BJ (cell line): Measurements from ENCODE around the gene RGS3. TPM values are rescaled to one million over a fixed set of nuclear protein-coding genes. Genes with fewer than 3 reads are reported as not detected.

Source experiments
- CTCF ChIA-PET: fragments of 350-600 bp; formaldehyde crosslinking; extraction: SDS; loops from one replicate; lab custom pipeline; 2021; ENCODE audit warnings: antibody characterized with exemption, inconsistent platforms; lab: Yijun Ruan, JAX
- POLR2A ChIA-PET: fragments of 300-600 bp; sonication (Branson Sonifier 250); formaldehyde crosslinking; extraction: SDS; loops from one replicate; lab custom pipeline; 2021; ENCODE audit warnings: antibody characterized with exemption; lab: Charles Lee
- DNase-seq: peaks from one replicate; pipeline ENCODE4 v3.0.0-alpha.2; 2011; ENCODE audit warnings: low read depth
- H3K27me3 ChIP-seq: 2 replicates; pipeline ENCODE4 v1.6.0; 2011; ENCODE audit warnings: low read length; ENCODE audit not compliant: control insufficient read depth, insufficient read depth
- H3K36me3 ChIP-seq: 2 replicates; pipeline ENCODE4 v1.5.1; 2011; ENCODE audit warnings: low read length; ENCODE audit not compliant: control insufficient read depth, insufficient read depth
- H3K4me3 ChIP-seq: 2 replicates; pipeline ENCODE4 v1.5.1; 2011; ENCODE audit warnings: low read depth, mild to moderate bottlenecking, control low read depth, low read length
- CTCF ChIP-seq: IDR thresholded peaks from 2 replicates; pipeline ENCODE4 v1.5.1; 2011; ENCODE audit warnings: low read depth, mild to moderate bottlenecking, control low read depth, inconsistent platforms, low read length, moderate library complexity; ENCODE audit not compliant: insufficient read depth
- polyA plus RNA-seq: library from polyadenylated mRNA; depleted of rRNA; stranded (reverse); fragments of >200 nt; gene quantifications from 2 replicates; pipeline ENCODE4 v1.2.3, GENCODE V29; 2011

Gene RGS3
- polyA plus RNA-seq, 1 experiment: 66.4 TPM

DNA sequence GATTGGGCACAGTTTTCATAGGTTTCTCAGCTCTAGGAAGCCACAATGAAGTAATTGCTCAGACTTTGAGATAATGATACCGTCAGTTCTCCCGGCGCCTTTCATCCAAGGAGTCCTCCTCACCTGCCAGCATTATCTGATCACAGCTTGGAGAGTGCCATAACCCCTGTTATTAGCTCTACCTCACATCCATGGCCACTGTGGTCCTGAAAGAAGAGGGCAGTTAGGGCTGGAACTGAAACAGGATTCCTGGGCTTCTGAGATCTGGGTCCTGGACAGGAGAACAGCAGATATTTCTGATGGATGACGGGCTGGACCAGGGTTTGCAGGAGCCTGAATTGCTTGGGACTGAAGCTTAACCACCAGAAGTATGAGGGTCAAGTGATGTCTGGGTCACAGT is 13.5 kb downstream of the RGS3 start:
- H3K27me3 ChIP-seq: peaks cover 2% of the 10 kb centered on the region
- POLR2A ChIA-PET: no interaction called here
- TF ChIP-seq CTCF: no peak
- CTCF ChIA-PET: interaction anchor here (1.3 kb wide), 1 partner anchor 11 kb away, joined by 3 read pairs; no protein-coding TSS in a partner anchor
- H3K36me3 ChIP-seq: no peaks in the 10 kb centered on the region
- H3K4me3 ChIP-seq: no peak overlapping the region
- DNase-seq: no peak

DNA sequence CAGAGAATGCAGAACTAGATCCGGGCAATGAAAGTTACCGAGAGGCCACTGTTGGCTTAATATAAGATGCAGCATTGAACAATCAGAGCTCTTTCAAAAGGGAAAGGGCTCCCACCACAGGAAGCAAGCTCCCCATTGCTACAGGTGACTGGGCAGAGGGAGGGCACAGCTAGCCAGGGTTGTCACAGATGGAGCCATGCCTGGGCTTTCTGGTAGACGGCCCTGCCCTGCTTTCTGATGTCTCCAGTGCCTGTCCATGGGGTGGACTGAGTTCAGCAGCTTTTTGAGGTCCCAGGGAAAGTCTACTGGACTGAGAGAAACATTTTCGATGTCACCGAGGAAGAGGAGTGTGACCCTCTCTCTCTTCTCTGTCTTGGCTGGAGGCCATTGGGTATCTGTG is 14.1 kb downstream of the RGS3 start:
- TF ChIP-seq CTCF: no peak
- H3K36me3 ChIP-seq: no peaks in the 10 kb centered on the region
- peaks cover 2% of the 10 kb centered on the region for H3K27me3 ChIP-seq
- no peak for DNase-seq
- CTCF ChIA-PET: interaction anchor here (1.3 kb wide), 1 partner anchor 12 kb away, joined by 3 read pairs; no protein-coding TSS in a partner anchor
- POLR2A ChIA-PET: no interaction called here
- no peak overlapping the region for H3K4me3 ChIP-seq

GRCh38 chr9:113479174-113479621 is 15.7 kb downstream of the RGS3 start:
- no peak overlapping the region for H3K4me3 ChIP-seq
- ChIA-PET CTCF (interaction anchor here (1.1 to 1.9 kb wide), 5 partner anchors 9 to 203 kb away, joined by 3 to 6 read pairs (median 3); partner anchors contain the start of gene RGS3), POLR2A (no interaction called here)
- H3K36me3 ChIP-seq: no peaks in the 10 kb centered on the region
- H3K27me3 ChIP-seq: peaks cover 2% of the 10 kb centered on the region
- DNase-seq: no peak
- TF ChIP-seq CTCF: no peak

GRCh38 chr9:113480612-113481011 is 17.1 kb downstream of the RGS3 start:
- no peak overlapping the region for H3K4me3 ChIP-seq
- no peak for TF ChIP-seq CTCF
- ChIA-PET POLR2A (no interaction called here), CTCF (no interaction called here)
- no peak for DNase-seq
- no peaks in the 10 kb centered on the region for H3K36me3 ChIP-seq
- peaks cover 2% of the 10 kb centered on the region for H3K27me3 ChIP-seq

- ChIA-PET CTCF (no interaction called here), POLR2A (no interaction called here)
- H3K27me3 ChIP-seq: peaks cover 2% of the 10 kb centered on the region
- TF ChIP-seq CTCF: no peak
- H3K4me3 ChIP-seq: no peak overlapping the region
- no peak for DNase-seq
- no peaks in the 10 kb centered on the region for H3K36me3 ChIP-seq
Observed at GRCh38 chr9:113481176-113481787, 17.8 kb downstream of the RGS3 start.
